ENCODE data around the gene METAP1D.

DNA sequence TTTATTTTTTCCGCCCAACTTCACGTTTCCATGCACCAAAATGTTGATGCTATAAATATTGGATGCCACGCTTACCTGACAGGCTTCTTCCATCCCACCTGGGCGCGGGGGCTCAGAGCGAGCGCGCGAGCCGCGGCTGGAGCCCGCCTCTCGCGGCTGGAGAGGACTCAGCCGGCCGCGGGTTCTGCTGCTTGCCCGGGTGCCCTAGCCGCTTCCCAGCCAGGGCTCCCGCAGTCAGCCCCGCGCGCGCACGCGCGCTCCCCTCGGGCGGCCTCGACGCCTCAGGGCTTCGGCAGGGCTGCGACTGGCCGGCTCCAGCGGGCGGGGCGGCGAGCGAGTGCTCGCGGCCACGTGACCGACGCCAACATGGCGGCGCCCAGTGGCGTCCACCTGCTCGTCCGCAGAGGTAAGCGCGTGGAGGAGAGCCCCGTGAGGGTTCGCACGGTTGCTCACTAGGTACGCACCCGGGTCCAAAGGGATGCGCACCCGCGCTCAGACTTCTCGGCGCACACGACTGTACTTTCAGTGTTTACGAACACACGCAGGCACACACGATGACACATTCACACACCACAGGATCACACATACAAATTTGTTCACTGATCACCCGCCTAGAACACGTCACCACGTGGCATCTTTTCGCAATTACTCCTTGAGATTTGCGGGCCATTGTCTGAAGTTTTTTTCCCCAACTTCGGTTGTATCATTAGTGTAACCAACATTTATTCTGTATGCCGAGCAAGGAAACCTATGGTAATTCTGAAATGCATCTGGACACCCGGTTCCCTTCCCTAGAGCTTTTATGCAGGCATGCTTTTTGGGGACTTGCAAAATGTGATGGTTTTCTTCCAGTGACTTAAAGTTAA lies at the start of gene METAP1D:
- TF ChIP-seq, protein P1, sequence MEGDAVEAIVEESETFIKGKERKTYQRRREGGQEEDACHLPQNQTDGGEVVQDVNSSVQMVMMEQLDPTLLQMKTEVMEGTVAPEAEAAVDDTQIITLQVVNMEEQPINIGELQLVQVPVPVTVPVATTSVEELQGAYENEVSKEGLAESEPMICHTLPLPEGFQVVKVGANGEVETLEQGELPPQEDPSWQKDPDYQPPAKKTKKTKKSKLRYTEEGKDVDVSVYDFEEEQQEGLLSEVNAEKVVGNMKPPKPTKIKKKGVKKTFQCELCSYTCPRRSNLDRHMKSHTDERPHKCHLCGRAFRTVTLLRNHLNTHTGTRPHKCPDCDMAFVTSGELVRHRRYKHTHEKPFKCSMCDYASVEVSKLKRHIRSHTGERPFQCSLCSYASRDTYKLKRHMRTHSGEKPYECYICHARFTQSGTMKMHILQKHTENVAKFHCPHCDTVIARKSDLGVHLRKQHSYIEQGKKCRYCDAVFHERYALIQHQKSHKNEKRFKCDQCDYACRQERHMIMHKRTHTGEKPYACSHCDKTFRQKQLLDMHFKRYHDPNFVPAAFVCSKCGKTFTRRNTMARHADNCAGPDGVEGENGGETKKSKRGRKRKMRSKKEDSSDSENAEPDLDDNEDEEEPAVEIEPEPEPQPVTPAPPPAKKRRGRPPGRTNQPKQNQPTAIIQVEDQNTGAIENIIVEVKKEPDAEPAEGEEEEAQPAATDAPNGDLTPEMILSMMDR (IDR thresholded peaks at IDR 0.05), result no peak
- peak in 1 of 2 donors; percentile 58 for TF ChIP-seq POLR2A (IDR thresholded peaks at IDR 0.05)

Data from thyroid gland (tissue), 4 donors.